ENCODE data around the gene TMED3.
"Not testable (repeated sequence)": the region's sequence is repeated elsewhere in the genome, so short reads cannot be mapped to it uniquely, and the experiment has no call there.

Gene TMED3

GRCh38 chr15:79315623-79316328, 4.9 kb downstream of the TMED3 start:
- peak in 51 of 58 donors; percentile 4 to 80 (median 47) for DNase-seq

DNA sequence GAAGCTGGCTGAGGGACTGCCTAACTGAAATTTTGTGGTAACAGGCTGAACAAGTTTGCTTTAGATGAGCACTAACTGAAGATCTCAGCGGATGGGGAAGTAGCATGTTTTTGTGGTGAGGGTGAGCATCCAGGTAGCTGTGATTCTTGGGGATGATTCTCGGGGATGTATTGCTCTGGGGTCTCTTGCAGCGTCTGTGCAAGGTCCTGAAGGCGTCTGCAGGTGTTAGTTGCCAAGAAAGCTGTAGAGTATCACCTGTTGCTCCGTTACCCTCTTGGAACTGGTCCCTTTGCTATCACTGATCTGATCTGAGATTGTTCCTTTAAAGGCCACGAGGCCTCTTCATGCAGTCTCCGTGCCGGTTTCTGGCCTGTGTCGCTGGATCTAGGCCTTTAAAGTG, 6.0 kb downstream of the TMED3 start:
- no peak for DNase-seq

- DNase-seq: not testable (repeated sequence)
These were observed 9.1 kb downstream of the TMED3 start for GRCh38 chr15:79319973-79320372.

DNA sequence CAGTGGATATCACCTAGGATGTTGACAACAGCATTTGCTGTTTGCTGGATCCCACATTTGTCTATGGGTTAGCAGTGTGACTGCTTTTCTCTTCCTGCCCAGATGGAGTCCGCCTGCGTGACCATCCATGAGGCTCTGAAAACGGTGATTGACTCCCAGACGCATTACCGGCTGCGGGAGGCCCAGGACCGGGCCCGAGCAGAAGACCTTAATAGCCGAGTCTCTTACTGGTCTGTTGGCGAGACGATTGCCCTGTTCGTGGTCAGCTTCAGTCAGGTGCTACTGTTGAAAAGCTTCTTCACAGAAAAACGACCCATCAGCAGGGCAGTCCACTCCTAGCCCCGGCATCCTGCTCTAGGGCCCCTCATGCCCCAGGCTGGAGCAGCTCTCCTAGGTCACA, 11.0 kb downstream of the TMED3 start:
- no peak for DNase-seq

GRCh38 chr15:79322306-79322705, 11.4 kb downstream of the TMED3 start:
- no peak for DNase-seq

- DNase-seq: no peak
These were observed 12.0 kb downstream of the TMED3 start for GRCh38 chr15:79322945-79323344.

DNA sequence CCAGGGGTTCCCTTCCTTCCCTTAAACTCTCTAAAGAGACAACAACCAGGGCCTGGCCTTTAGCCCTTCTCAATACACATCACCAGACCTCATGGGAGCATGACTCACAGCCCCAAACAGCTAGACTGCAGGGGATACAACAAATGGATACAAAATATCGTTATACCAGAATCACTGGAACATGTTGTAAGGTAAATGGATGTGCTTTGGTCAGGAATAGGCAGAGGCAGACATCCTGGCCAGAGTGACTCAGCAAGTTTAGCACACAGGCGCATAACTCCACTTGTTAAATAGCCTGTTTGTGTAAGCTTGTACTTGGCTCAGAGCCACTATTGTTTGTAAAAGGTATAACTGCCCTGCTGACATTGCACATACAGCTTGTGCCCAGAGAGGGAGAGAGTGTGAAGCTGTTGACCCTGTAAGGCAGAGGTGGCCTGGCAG, 18.3 kb downstream of the TMED3 start:
- no peak for DNase-seq

DNA sequence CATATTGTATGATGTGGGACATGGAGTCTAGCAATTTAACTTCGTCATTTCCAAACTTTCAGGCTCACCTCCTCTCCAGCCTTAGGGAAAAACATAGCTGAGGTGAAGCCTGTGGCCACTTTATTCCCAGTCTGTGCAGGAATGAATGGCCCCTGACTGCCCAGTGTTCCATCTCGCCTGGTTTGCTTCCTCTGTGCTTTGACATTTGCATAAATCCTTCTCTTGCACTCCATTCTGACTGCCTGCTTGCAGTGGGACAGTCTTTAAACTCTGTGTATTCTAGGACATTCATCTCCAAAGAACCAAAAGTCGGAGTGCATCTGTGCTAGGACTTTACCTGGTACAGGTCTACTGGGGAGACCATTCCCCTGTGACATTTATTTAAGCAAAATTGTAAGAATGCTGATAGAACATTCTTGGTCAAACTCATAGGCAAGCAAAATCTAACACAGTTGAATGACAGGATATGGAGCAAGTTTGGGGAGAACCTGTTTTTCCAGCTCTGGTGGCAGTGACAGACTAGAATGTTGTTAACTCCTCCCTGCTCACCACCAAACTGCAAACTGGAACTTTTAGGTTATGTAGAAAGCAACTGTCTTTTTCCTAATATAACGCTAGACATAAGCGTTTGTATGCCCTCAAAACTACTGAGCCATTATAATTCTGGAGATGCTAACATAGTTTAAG, 22.1 kb downstream of the TMED3 start:
- no peak for DNase-seq

- DNase-seq: no peak
These were observed 26.7 kb downstream of the TMED3 start for GRCh38 chr15:79337591-79337990.

DNA sequence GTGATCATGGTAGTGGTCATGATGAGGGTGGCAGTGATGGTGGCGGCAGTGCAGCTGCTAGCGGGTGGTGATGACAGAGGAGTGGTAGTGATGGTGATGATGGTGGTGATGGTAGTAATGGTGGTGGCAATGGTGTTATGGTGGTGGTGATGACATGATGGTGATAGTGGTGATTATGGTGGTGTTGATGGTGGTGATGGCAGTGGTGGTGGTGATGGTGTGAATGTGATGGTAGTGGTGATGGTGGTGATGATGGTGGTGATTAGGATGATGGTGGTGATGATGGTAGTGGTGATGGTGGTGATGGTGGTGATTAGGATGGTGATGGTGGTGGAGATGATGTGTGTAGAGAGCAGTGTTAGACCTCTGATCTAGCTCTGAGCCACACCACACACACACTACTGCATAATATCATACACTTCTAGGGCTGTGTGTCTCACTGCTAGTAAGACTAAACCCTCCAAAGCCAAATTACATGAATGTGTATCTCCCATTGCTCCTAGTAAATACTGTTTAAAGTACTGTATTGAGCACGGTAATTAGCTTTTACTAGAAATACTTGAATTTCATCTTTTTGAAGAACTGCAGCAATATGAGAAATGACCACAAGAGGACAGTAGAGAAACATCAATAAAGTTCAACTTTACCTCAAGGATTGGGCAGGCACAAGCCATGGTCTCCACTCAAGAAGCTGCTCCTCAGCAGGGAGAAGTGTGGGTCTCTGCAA, 28.8 kb downstream of the TMED3 start:
- peak in 5 of 58 donors; percentile 4 to 30 (median 5) for DNase-seq

GRCh38 chr15:79340315-79340602, 29.3 kb downstream of the TMED3 start:
- DNase-seq: no peak

- peak in 28 of 58 donors; percentile 3 to 72 (median 29) for DNase-seq
These were observed 30.5 kb downstream of the TMED3 start for GRCh38 chr15:79341396-79341795.

DNA sequence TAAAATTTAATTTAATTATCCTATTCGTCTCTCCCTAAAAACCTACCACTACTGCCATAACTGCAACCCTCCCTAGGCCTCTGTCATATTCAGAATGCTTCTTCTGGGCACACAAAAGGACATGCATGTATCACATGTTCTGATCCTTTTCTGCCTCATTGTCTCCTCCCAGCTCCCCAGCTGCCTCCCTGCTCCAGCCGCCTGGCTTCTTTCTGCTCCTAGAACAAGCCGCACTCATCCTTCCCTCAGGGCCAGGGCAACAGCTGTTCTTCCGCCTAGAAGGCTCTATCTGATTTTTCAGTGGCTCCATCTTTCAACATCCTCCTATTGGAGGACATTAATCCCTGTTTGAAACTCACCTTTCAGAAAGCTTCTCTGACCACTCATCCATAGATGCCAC, 38.6 kb downstream of the TMED3 start:
- DNase-seq: no peak

DNA sequence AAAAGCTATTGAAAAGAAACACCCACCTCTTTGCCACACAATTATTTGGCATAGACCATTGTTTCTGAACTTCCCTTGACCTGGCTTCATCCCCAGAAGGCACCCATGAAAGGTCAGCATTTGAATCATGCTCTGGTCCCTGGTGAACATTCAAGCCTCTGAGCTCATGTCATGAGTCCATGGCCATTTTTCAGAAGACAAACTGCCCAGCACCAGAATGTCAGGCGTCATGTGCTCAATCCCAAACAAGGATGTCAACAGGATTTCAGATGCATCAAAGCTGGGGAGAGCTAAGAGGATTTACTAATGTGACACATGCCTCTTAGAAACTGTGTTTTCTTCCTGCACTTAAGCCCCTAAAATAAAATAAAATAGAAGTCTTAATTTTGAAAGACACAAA, 41.3 kb downstream of the TMED3 start:
- no peak for DNase-seq

DNA sequence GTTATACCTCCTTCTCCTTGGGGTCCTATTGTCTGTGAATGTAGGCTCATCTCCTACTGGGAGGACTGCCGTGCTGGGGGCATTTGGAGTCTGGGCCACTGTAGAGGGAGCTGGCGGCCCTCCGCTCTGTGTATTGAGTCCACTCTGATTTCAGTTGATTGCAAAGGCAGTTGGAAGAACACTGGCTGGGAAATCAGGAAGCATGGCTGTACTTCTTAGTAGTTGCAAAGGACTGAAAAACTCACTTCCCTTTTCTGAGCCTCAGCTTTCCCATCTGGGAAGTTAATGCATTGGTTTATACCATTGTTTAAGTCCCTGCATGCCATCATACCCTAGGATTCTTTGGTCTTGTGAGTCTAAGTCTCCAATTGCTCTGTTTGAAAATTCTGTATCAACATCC, 46.7 kb downstream of the TMED3 start:
- DNase-seq: no peak

GRCh38 chr15:79358069-79358468, 47.2 kb downstream of the TMED3 start:
- DNase-seq: no peak

- no peak for DNase-seq
These were observed 53.8 kb downstream of the TMED3 start for GRCh38 chr15:79364571-79365240.

- no peak for DNase-seq
These were observed 54.9 kb downstream of the TMED3 start for GRCh38 chr15:79365765-79366164.

DNA sequence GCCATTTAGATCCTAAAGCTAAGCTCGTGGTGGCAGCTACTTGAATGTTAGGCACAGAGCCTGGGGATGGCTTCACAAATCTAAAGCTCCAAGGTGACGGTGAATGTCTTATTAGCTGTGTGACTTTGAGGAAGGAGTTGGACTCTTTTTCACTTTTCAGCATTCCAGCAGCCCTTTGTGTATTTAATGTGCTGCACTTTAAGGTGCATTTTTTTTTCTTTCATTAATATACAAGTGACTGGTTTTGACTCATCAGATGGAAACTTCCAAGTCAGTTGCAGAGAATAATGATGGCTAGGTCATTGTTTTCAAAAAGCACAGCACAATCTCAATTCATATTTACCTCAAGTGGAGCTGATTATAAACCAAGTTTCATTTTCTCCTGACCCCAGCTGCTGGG, 55.8 kb downstream of the TMED3 start:
- DNase-seq: no peak

DNA sequence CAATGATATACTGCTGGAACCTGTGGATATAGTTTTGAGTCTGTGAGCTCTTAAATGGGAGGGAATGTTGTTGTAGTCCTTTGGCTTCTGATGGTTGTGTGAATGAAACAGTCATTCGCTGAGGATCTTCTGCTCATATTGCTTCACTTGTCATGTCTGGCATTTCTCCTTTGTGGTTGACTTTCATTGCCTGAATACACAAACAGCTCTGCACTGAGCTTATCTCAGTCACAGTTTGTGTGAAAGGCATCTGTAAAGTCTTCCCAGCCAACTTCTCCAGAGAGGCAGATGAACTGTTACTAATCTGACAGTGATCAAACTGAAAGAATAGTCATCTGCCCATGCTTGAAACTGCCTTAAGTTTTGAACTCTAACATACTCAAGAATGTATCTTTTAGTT, 59.8 kb downstream of the TMED3 start:
- DNase-seq: peak in 1 of 58 donors; percentile 14

- DNase-seq: no peak
These were observed 60.7 kb downstream of the TMED3 start for GRCh38 chr15:79371591-79371990.

DNA sequence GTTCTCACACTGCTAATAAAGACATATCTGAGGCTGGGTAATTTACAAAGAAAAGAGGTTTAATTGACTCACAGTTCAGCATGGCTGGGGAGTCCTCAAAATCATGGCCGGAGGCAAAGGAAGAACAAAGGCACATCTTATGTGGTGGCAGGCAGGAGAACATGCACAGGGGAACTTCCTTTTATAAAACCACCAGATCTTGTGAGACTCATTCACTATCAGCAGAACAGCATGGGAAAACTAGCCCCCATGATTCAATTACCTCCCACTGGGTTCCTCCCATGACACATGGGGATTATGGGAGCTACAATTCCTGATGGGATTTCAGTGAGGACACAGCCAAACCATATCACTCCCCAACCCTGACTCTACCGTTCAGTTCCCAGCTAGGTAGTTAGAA, 61.5 kb downstream of the TMED3 start:
- DNase-seq: no peak
